Nephron progenitor cell (in vitro differentiated cells): ENCODE data around the gene MMRN2.
"Not testable (repeated sequence)": the region's sequence is repeated elsewhere in the genome, so short reads cannot be mapped to it uniquely, and the experiment has no call there.

Source experiments
- DNase-seq: peaks from one replicate; pipeline ENCODE4 v3.0.0; 2021
- H3K27ac Mint-ChIP-seq: 2 replicates; pipeline ENCODE4 v1.8.0; 2021; ENCODE audit warnings: mild to moderate bottlenecking, moderate library complexity, mixed read lengths
- H3K27me3 Mint-ChIP-seq: 2 replicates; pipeline ENCODE4 v1.8.0; 2021; ENCODE audit warnings: mild to moderate bottlenecking, low read depth, mixed read lengths; ENCODE audit not compliant: poor library complexity
- H3K36me3 Mint-ChIP-seq: 2 replicates; pipeline ENCODE4 v1.8.0; 2021; ENCODE audit warnings: low read depth, mixed read lengths
- H3K4me1 Mint-ChIP-seq: 2 replicates; pipeline ENCODE4 v1.8.0; 2021; ENCODE audit warnings: mixed read lengths
- H3K4me3 Mint-ChIP-seq: 2 replicates; pipeline ENCODE4 v1.8.0; 2021; ENCODE audit warnings: mild to moderate bottlenecking, moderate library complexity, mixed read lengths
- H3K9me3 Mint-ChIP-seq: 2 replicates; pipeline ENCODE4 v1.8.0; 2021; ENCODE audit warnings: mild to moderate bottlenecking, moderate library complexity, mixed read lengths
- CTCF ChIP-seq: fragments of 200-600 bp; sonication (generic); IDR thresholded peaks from 2 replicates; pipeline ENCODE4 v1.5.0; 2021; ENCODE audit warnings: antibody characterized with exemption

MMRN2 gene

GRCh38 chr10:86954681-86955500, 2.5 kb downstream of the MMRN2 start:
- no peak for TF ChIP-seq CTCF
- Mint-ChIP-seq H3K9me3 (peaks cover 39% of the 10 kb centered on the region), H3K36me3 (peaks cover 25% of the 10 kb centered on the region), H3K27me3 (no peaks in the 10 kb centered on the region), H3K27ac (peak overlapping the region; percentile 97), H3K4me1 (peaks cover 78% of the 10 kb centered on the region), H3K4me3 (peak overlapping the region; percentile 57)
- DNase-seq, result no peak

- Mint-ChIP-seq H3K27me3 (no peaks in the 10 kb centered on the region), H3K27ac (peak overlapping the region; percentile 97), H3K9me3 (peaks cover 39% of the 10 kb centered on the region), H3K4me1 (peaks cover 69% of the 10 kb centered on the region), H3K4me3 (peak overlapping the region; percentile 57), H3K36me3 (peaks cover 25% of the 10 kb centered on the region)
- TF ChIP-seq CTCF, result no peak
- DNase-seq, result peak; percentile 77
Measured at GRCh38 chr10:86953747-86954680, 3.4 kb downstream of the MMRN2 start.

GRCh38 chr10:86952697-86953096, 4.7 kb downstream of the MMRN2 start:
- Mint-ChIP-seq H3K36me3 (peaks cover 31% of the 10 kb centered on the region), H3K4me1 (peaks cover 56% of the 10 kb centered on the region), H3K9me3 (peaks cover 45% of the 10 kb centered on the region)
- not testable (repeated sequence) for H3K27ac Mint-ChIP-seq, DNase-seq, H3K4me3 Mint-ChIP-seq, H3K27me3 Mint-ChIP-seq

GRCh38 chr10:86952106-86952505, 5.3 kb downstream of the MMRN2 start:
- no peak overlapping the region for H3K4me3 Mint-ChIP-seq
- peaks cover 45% of the 10 kb centered on the region for H3K9me3 Mint-ChIP-seq
- H3K27me3 Mint-ChIP-seq, result no peaks in the 10 kb centered on the region
- no peak for TF ChIP-seq CTCF
- H3K27ac Mint-ChIP-seq, result no peak overlapping the region
- peaks cover 51% of the 10 kb centered on the region for H3K4me1 Mint-ChIP-seq
- peaks cover 31% of the 10 kb centered on the region for H3K36me3 Mint-ChIP-seq
- DNase-seq, result no peak

GRCh38 chr10:86951184-86951761, 6.1 kb downstream of the MMRN2 start:
- TF ChIP-seq CTCF, result no peak
- Mint-ChIP-seq H3K27ac (no peak overlapping the region), H3K9me3 (peaks cover 49% of the 10 kb centered on the region), H3K4me3 (no peak overlapping the region), H3K4me1 (peaks cover 51% of the 10 kb centered on the region), H3K27me3 (no peaks in the 10 kb centered on the region), H3K36me3 (peaks cover 31% of the 10 kb centered on the region)
- no peak for DNase-seq

- no peak for DNase-seq
- peaks cover 31% of the 10 kb centered on the region for H3K36me3 Mint-ChIP-seq
- no peak overlapping the region for H3K4me3 Mint-ChIP-seq
- TF ChIP-seq CTCF, result no peak
- H3K27me3 Mint-ChIP-seq, result no peaks in the 10 kb centered on the region
- H3K9me3 Mint-ChIP-seq, result peaks cover 49% of the 10 kb centered on the region
- H3K27ac Mint-ChIP-seq, result no peak overlapping the region
- peaks cover 47% of the 10 kb centered on the region for H3K4me1 Mint-ChIP-seq
Measured at GRCh38 chr10:86950349-86950748, 7.1 kb downstream of the MMRN2 start.

GRCh38 chr10:86947806-86948205, 9.6 kb downstream of the MMRN2 start:
- H3K9me3 Mint-ChIP-seq, result peaks cover 35% of the 10 kb centered on the region
- H3K27ac Mint-ChIP-seq, H3K27me3 Mint-ChIP-seq, H3K4me3 Mint-ChIP-seq, DNase-seq: not testable (repeated sequence)
- H3K4me1 Mint-ChIP-seq, result peaks cover 35% of the 10 kb centered on the region
- peaks cover 38% of the 10 kb centered on the region for H3K36me3 Mint-ChIP-seq
